Right renal cortex interstitium (tissue), 3 donors: ENCODE results near the gene FTH1. TPM values are rescaled to one million over a fixed set of nuclear protein-coding genes. Genes with fewer than 3 reads are reported as not detected.

Source experiments
- DNase-seq, 3 donors: peaks; one replicate each; pipeline ENCODE4 v3.0.0-alpha.2; 2013; ENCODE audit warnings: low read depth in 3 of 3, low spot score in 2 of 3
- polyA plus RNA-seq, 3 donors: library from polyadenylated mRNA; unstranded; fragments of 120-200 nt; gene quantifications; one replicate each; pipeline ENCODE4 v1.2.1, GENCODE V29; 2013; ENCODE audit not compliant: insufficient read length in 3 of 3

FTH1 gene
- polyA plus RNA-seq, 3 donors: 2,134 to 2,368 (median 2,143) TPM

DNA sequence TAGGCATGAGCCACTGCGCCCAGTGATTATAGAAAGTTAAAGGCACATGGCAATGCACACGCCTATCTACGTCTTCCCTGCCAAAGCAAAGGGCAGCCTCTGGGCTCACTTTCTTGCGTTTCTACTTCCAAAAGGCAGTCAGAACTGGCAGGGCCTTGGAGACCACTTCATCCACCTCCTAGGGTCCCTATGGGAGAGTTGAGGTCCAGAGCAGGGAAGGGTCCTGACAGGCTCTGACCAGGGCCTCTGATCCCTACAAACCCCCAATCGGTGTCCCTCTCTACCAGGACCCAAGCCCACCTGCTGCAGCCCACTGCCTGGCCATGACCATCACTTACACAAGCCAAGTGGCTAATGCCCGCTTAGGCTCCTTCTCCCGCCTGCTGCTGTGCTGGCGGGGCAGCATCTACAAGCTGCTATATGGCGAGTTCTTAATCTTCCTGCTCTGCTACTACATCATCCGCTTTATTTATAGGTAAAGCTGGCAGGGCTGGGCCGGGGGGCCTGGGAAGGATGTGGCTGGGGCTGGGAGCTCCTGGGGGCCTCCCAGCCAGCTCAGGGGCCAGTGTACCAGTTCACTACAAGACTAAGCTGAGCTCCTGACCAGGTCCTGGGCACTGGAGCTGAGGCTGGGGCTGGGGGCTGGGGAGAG, 15.8 kb downstream of the FTH1 start:
- DNase-seq: no peak

GRCh38 chr11:61950035-61950547, 17.3 kb downstream of the FTH1 start, which contains the start of gene BEST1:
Gene BEST1, plus strand, starts transcription at chr11:61950351. Its CDS starts 1,456 bp downstream, at chr11:61951807.
- DNase-seq: no peak

DNA sequence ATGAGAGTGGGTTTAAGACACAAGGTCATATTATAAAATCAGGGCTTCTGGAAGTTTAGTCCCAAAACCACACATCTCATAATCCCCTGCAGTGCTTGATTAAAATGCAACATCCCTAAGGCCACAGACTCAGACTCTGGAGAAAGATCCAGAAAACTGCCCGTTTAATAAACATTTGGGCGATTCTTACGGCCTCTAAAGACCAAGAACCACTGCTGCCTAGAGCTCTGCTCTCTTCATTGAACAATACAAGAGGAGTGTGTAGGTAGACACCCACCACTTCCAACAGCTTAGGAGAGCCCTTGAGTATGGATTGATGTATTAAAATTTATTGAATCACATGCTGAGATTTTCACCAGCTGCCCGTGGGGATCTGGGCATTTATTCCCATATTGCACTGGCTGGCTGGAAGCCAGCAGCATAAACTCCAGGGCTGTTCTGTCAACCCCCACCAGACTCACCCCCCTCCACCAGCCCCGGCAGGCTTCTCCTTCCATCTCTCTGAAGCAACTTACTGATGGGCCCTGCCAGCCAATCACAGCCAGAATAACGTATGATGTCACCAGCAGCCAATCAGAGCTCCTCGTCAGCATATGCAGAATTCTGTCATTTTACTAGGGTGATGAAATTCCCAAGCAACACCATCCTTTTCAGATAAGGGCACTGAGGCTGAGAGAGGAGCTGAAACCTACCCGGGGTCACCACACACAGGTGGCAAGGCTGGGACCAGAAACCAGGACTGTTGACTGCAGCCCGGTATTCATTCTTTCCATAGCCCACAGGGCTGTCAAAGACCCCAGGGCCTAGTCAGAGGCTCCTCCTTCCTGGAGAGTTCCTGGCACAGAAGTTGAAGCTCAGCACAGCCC, 18.0 kb downstream of the FTH1 start:
- no peak for DNase-seq

- DNase-seq: no peak
These were observed 18.9 kb downstream of the FTH1 start for GRCh38 chr11:61948505-61948904.

GRCh38 chr11:61947486-61948210, 19.8 kb downstream of the FTH1 start:
- DNase-seq: no peak

GRCh38 chr11:61946894-61947293, 20.5 kb downstream of the FTH1 start:
- no peak for DNase-seq

GRCh38 chr11:61945191-61945590, 22.2 kb downstream of the FTH1 start:
- DNase-seq: no peak

- DNase-seq: no peak
These were observed 27.0 kb downstream of the FTH1 start for GRCh38 chr11:61940466-61940865.

DNA sequence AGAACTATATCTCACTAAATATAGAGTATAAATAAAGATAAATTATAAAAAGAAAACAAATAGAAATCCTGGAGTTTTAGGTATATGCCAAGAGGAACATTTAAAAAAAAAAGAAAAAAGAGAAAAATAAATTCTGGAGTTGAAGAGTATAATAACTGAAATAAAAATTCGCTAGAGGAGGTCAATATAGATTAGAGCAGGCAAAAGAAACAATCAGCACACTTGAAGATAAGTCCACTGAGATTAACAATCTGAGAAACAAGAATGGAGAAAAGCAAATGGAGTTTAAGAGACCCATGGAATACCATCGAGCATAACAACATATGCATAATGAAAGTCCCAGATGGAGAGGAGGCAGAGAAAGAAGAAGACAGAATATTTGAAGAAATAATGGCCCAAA, 31.6 kb downstream of the FTH1 start:
- DNase-seq: no peak

DNA sequence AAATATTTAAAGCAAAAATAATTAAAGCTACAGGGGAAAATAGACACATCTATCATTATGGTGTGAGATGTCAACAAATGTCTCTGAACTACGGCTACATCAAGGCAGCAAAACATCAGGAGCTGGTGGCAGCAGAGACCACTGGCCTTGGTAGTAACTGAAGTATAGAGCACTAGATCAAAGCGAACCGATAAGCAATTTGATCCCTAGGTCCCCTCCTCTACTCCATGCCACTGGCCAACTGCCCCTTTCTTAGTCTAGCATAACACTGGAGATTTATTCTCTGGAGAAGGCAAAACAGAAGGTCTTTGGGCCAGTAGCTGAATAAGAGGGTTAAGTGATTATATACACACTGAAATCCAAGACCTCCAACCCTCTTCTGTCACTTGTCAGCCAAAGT, 36.5 kb downstream of the FTH1 start:
- no peak for DNase-seq

GRCh38 chr11:61928606-61929005, 38.8 kb downstream of the FTH1 start:
- no peak for DNase-seq

DNA sequence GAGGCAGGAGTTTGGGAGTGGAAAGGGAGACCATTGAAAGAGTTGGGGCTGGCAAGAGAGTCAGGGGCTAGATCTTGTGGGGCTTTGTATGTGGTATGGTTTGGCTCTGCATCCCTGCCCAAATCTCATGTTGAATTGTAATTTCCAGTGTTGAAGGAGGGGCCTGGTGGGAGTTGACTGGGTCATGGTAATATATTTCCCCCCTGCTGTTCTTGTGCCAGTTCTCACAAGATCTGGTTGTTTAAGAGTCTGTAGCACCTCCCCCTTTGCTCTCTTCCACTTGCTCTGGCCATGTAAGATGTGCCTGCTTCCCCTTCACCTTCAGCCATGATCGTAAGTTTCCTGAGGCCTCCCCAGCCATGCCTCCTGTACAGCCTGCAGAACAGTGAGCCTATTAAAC, 39.9 kb downstream of the FTH1 start:
- DNase-seq: no peak

- no peak for DNase-seq
These were observed 41.2 kb downstream of the FTH1 start for GRCh38 chr11:61926235-61926634.

GRCh38 chr11:61925736-61926135, 41.7 kb downstream of the FTH1 start:
- DNase-seq: no peak

- no peak for DNase-seq
These were observed 43.4 kb downstream of the FTH1 start for GRCh38 chr11:61924064-61924455.

DNA sequence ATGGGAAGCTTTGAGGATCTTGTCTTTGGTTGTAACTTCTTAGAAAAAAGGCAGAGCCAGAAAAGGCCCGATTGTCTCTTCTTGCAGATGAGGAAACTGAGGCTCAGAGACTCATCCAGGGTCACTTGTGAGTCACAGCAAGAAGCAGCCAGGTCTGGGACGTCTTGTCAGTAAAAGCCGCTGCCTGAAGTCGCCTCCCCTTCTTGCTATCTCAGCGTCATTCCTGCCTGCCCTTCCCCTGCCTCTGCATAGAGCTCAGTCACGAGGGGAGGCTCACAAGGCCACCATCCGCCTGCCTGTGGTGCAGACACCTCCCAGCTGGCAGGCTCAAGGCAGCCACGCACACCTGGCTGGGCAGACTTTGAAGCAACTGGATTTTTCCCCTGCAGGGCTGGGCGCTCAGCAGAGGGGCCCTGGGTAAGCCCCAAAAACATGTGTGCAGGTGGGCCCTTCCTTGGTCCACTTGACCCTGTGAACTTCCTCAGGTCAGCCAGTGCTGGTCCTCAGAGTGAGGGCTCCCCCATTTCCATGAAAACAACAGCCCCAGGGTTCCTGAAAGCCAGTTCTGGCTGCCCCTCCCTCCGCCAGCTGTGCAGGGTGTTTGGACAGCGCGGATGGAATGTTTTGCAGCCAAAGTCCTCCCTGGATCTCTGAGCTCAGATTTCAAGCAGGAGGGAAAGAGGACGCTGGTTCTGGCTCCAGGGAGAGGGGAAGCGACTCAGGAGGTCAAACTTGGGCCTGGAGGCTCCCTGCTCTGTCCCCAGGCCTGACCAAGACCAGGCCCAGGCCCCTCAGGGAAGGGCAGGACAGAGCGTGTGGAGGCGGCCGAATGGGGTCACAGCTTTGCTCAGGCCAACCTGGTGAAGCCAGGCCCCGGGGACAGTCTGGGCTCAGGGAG, 44.0 kb downstream of the FTH1 start:
- DNase-seq: peak in 2 of 3 donors; percentile 67 to 76

- peak in 1 of 3 donors; percentile 61 for DNase-seq
These were observed 44.9 kb downstream of the FTH1 start for GRCh38 chr11:61922539-61922938.

GRCh38 chr11:61921446-61921845, 46.0 kb downstream of the FTH1 start:
- no peak for DNase-seq

GRCh38 chr11:61919705-61920631, 47.5 kb downstream of the FTH1 start:
- DNase-seq: no peak
